ENCODE measurements around the gene LIN7B. TPM values are rescaled to one million over a fixed set of nuclear protein-coding genes. Genes with fewer than 3 reads are reported as not detected.

The LIN7B gene
- total and polyA plus RNA-seq, 9 of the 15 experiments (the other 6 are each of a cell fraction or from before 2014, with no cell fraction given): 0.89 to 15.7 (median 4.0) TPM

GRCh38 chr19:49103331-49104085 is 10.7 kb upstream of the LIN7B start (continued):
- no peak for TF ChIP-seq RERE (CRISPR knock-in tag; IDR thresholded peaks at IDR 0.05; ENCODE audit: borderline replicate concordance)

GRCh38 chr19:49104229-49104864 is 9.8 kb upstream of the LIN7B start:
- H3K4me3 ChIP-seq: no peak overlapping the region
- ATAC-seq: no peak
- no peak overlapping the region for H2AFZ ChIP-seq (ENCODE audit: low read depth, low read length)
- peak in 1 of 4 experiments; percentile 35 for DNase-seq (ENCODE audit: extremely low read depth in 1 of 4, low spot score in 3 of 4)
- in situ Hi-C loops (cut with MboI): no loop called here
- ChIA-PET POLR2A (interaction anchor here (1.5 to 2.6 kb wide), 4 partner anchors 9 to 15 kb away, joined by 3 to 20 read pairs (median 10); partner anchors contain the start of gene LIN7B), CTCF (ENCODE audit: low intra/inter-chr PET ratio) (no interaction called here)
- FAIRE-seq: no peak
- H3K4me2 ChIP-seq (ENCODE audit: insufficient read depth, low read length): no peak overlapping the region
- H3K9ac ChIP-seq (ENCODE audit: insufficient read depth in 1 of 2, low read depth in 2 of 2, low read length in 2 of 2): peak overlapping the region in 1 of 2 experiments; percentile 36; a peak in 1 of 4 replicates
- BruUV-seq (replicated peaks): no TSS peak
- peaks cover 0 to 48% of the 10 kb centered on the region in 2 experiments; a peak in 3 of 5 replicates for H3K4me1 ChIP-seq (replicated peaks in 1 of 2; ENCODE audit: control insufficient read depth in 2 of 2, insufficient read depth in 2 of 2, low read length in 2 of 2)
- 90% methylated on average over 20 of the region's 30 CpGs for WGBS (ENCODE audit: insufficient coverage, low coverage, missing lambda C conversion rate)
- no peaks in the 10 kb centered on the region for H3K9me3 ChIP-seq (replicated peaks; ENCODE audit: control insufficient read depth, insufficient read depth, low read depth, low read length)
- intact Hi-C loops (cut with micrococcal nuclease): no loop called here
- peaks cover 11% of the 10 kb centered on the region for H3K9me1 ChIP-seq (ENCODE audit: control insufficient read depth, insufficient read depth, low read length)
- no peaks in the 10 kb centered on the region for H3K27me3 ChIP-seq (ENCODE audit: control insufficient read depth in 2 of 2, insufficient read depth in 2 of 2, low read length in 2 of 2)
- peaks cover 18% of the 10 kb centered on the region for H3K79me2 ChIP-seq (ENCODE audit: control insufficient read depth, insufficient read depth, low read length)
- peaks cover 17% of the 10 kb centered on the region for H4K20me1 ChIP-seq (replicated peaks; ENCODE audit: control insufficient read depth, insufficient read depth, low read length)
- H3K36me3 ChIP-seq (ENCODE audit: control insufficient read depth, insufficient read depth, low read length): peaks cover 98% of the 10 kb centered on the region
- H3K27ac ChIP-seq (ENCODE audit: extremely low read depth, low read depth, low read length): no peak overlapping the region
- TF ChIP-seq CBX5 (IDR thresholded peaks at IDR 0.05; ENCODE audit: borderline replicate concordance, low read depth) (no peak), KAT8 (IDR thresholded peaks at IDR 0.05; ENCODE audit: low read depth) (no peak), POLR2G (IDR thresholded peaks at IDR 0.05; ENCODE audit: low read depth, low read length) (peak; percentile 69), GATA2 (CRISPR knock-in tag; IDR thresholded peaks at IDR 0.05) (no peak), RNF2 (IDR thresholded peaks at IDR 0.05) (no peak)
- TF ChIP-seq, protein P1, sequence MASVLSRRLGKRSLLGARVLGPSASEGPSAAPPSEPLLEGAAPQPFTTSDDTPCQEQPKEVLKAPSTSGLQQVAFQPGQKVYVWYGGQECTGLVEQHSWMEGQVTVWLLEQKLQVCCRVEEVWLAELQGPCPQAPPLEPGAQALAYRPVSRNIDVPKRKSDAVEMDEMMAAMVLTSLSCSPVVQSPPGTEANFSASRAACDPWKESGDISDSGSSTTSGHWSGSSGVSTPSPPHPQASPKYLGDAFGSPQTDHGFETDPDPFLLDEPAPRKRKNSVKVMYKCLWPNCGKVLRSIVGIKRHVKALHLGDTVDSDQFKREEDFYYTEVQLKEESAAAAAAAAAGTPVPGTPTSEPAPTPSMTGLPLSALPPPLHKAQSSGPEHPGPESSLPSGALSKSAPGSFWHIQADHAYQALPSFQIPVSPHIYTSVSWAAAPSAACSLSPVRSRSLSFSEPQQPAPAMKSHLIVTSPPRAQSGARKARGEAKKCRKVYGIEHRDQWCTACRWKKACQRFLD (CRISPR knock-in tag; IDR thresholded peaks at IDR 0.05): no peak
- TF ChIP-seq, protein P2, sequence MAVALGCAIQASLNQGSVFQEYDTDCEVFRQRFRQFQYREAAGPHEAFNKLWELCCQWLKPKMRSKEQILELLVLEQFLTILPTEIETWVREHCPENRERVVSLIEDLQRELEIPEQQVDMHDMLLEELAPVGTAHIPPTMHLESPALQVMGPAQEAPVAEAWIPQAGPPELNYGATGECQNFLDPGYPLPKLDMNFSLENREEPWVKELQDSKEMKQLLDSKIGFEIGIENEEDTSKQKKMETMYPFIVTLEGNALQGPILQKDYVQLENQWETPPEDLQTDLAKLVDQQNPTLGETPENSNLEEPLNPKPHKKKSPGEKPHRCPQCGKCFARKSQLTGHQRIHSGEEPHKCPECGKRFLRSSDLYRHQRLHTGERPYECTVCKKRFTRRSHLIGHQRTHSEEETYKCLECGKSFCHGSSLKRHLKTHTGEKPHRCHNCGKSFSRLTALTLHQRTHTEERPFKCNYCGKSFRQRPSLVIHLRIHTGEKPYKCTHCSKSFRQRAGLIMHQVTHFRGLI (CRISPR knock-in tag; IDR thresholded peaks at IDR 0.05): no peak
